Measurements from ENCODE around the gene CDA. TPM values are rescaled to one million over a fixed set of nuclear protein-coding genes. Genes with fewer than 3 reads are reported as not detected.
A peak's percentile ranks its signal among the peaks of the same experiment; 100 is the strongest.

The CDA gene
- 1 to 10 TPM; 2.4 to 6.5 TPM for total RNA-seq
- long read RNA-seq, partial matches to known transcripts: 0 of 1 reads
- long read RNA-seq, other reads (novel, unspliced or antisense): 0 of 1 reads

- DNase-seq: peak; percentile 43
- intact Hi-C loops (cut with DNase I): no loop called here
Measured at GRCh38 chr1:20588634-20589225, at the start of gene CDA. Gene CDA, plus strand, starts transcription at chr1:20589097. Its CDS starts 33 bp downstream, at chr1:20589130.

GRCh38 chr1:20540281-20540680 lies 48.6 kb upstream of the CDA start:
- intact Hi-C loops (cut with DNase I): no loop called here
- no peak for ATAC-seq
- DNase-seq: no peak

More at GRCh38 chr1:20588634-20589225, at the start of gene CDA:
- ATAC-seq: peak in 1 of 2 donors; percentile 39

- intact Hi-C loops (cut with DNase I): no loop called here
- DNase-seq (no peak), ATAC-seq (no peak)
Measured at GRCh38 chr1:20546637-20547036, 42.3 kb upstream of the CDA start.

- ATAC-seq (peak in 1 of 2 donors; percentile 42), DNase-seq (no peak)
- intact Hi-C loops (cut with DNase I): no loop called here
Measured at GRCh38 chr1:20551161-20551560, 37.7 kb upstream of the CDA start.

GRCh38 chr1:20551945-20552727 lies 36.8 kb upstream of the CDA start, which contains the start of gene FAM43B:
Gene FAM43B, plus strand, starts transcription at chr1:20552573. Its CDS starts 401 bp downstream, at chr1:20552974.
- peak; percentile 94 for ATAC-seq
- peak; percentile 90 for DNase-seq
- intact Hi-C loops (cut with DNase I): no loop called here

- ATAC-seq (peak; percentile 9 to 18), DNase-seq (no peak)
- intact Hi-C loops (cut with DNase I): no loop called here
Measured at GRCh38 chr1:20552728-20553445, 36.0 kb upstream of the CDA start.

- ATAC-seq: no peak
- intact Hi-C loops (cut with DNase I): no loop called here
- DNase-seq: peak; percentile 49
Measured at GRCh38 chr1:20555025-20555757, 33.7 kb upstream of the CDA start.

- DNase-seq (no peak), ATAC-seq (no peak)
- intact Hi-C loops (cut with DNase I): no loop called here
Measured at GRCh38 chr1:20555758-20556120, 33.2 kb upstream of the CDA start.

GRCh38 chr1:20558191-20558590 lies 30.7 kb upstream of the CDA start:
- DNase-seq (no peak), ATAC-seq (no peak)

GRCh38 chr1:20560966-20561365 lies 27.9 kb upstream of the CDA start:
- no peak for ATAC-seq
- intact Hi-C loops (cut with DNase I): no loop called here

More at GRCh38 chr1:20558191-20558590, 30.7 kb upstream of the CDA start:
- intact Hi-C loops (cut with DNase I): no loop called here

GRCh38 chr1:20565234-20565633 lies 23.7 kb upstream of the CDA start:
- intact Hi-C loops (cut with DNase I): no loop called here
- DNase-seq: no peak
- no peak for ATAC-seq

More at GRCh38 chr1:20560966-20561365, 27.9 kb upstream of the CDA start:
- no peak for DNase-seq

GRCh38 chr1:20569523-20570098 lies 19.3 kb upstream of the CDA start:
- intact Hi-C loops (cut with DNase I): no loop called here
- DNase-seq (no peak), ATAC-seq (no peak)

- no peak for DNase-seq
- intact Hi-C loops (cut with DNase I): no loop called here
- ATAC-seq: no peak
Measured at GRCh38 chr1:20571427-20571826, 17.5 kb upstream of the CDA start.

- no peak for DNase-seq
- ATAC-seq: no peak
- intact Hi-C loops (cut with DNase I): no loop called here
Measured at GRCh38 chr1:20573987-20574386, 14.9 kb upstream of the CDA start.

GRCh38 chr1:20574686-20575540 lies 14.0 kb upstream of the CDA start:
- DNase-seq (peak; percentile 91), ATAC-seq (peak; percentile 78 to 96)
- intact Hi-C loops (cut with DNase I): loop anchor here in 1 of 2 donors (5.0 kb wide), 1 partner anchor 57 kb away; the partner anchor contains the start of gene PINK1

- DNase-seq: no peak
- peak in 1 of 2 donors; percentile 34 for ATAC-seq
- intact Hi-C loops (cut with DNase I): loop anchor here in 1 of 2 donors (5.0 kb wide), 1 partner anchor 57 kb away; the partner anchor contains the start of gene PINK1
Measured at GRCh38 chr1:20575541-20576336, 13.2 kb upstream of the CDA start.

- intact Hi-C loops (cut with DNase I): loop anchor here in 1 of 2 donors (5.0 kb wide), 1 partner anchor 54 kb away; the partner anchor contains the start of gene PINK1
- DNase-seq (no peak), ATAC-seq (no peak)
Measured at GRCh38 chr1:20578062-20578461, 10.8 kb upstream of the CDA start.
